HG03135 (cell line): ENCODE measurements around the gene DTWD2.
"Not testable (repeated sequence)": the region's sequence is repeated elsewhere in the genome, so short reads cannot be mapped to it uniquely, and the experiment has no call there.

Source experiments
- ATAC-seq: cut with Tn5 transposase; IDR thresholded peaks from one replicate; pipeline ENCODE4 v1.9.1; 2021; ENCODE audit warnings: mild to moderate bottlenecking, moderate library complexity; ENCODE audit not compliant: unreplicated experiment

Gene DTWD2

DNA sequence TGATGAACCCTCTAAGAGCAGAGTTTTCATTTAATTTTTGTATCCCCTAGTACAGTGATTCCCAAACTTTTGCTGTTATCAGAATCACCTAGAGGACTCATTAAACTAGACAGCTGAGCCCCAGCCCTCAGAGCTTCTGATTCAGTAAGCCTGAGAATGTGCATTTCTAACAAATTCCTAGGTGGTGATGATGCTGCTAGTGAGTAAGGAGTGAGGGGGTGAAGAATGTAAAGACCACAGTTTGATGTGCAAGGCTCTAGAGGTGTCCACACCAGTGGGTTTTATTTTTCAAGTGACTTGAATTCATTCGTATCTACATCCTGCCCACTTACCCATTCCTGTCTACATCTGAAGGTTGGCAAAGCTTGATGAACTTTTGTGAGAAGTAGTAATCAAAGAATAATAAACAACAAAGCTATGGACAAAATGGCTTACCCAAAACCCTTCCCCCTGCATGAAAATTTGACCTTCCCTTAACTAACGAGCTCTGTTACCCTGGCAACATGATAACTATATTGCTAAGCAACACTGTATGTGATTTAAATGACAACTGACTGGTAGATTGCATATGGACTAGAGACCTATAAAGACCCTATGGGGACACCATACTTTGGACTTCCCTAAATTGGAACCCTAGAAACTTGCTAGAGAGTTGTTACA, 35.2 kb downstream of the DTWD2 start:
- no peak for ATAC-seq

DNA sequence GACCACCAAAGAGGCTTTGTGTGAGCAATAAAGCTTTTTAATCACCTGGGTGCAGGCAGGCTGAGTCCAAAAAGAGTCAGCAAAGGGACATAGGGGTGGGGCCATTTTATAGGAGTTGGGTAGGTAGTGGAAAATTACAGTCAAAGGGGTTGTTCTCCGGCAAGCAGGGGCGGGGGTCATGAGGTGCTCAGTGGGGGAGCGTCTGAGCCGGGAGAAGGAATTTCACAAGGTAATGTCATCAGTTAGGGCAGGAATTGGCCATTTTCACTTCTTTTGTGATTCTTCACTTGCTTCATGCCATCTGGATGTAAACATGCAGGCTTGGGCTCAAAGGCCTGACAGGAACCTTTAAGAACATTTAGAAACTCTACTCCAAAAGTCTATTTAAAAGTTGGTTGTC, 36.0 kb downstream of the DTWD2 start:
- not testable (repeated sequence) for ATAC-seq

DNA sequence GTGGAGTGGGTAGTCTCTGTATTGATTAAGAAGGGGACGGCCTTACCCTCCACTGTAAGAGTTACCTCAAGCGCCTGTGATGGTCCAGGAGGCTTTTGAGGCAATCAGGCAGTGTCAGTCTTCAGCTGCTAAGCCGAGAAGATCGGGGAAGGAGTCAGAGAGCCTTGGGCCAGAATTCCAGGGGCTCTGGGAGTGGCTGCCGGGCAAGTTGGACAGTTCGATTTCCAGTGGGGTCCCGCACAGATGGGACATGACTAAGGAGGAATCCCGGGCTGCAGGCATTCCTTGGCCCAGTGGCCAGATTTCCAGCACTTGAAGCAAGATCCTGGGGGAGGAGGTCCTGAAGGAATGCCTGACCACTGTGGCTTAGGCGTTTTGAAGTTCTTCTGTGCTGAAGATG, 38.0 kb downstream of the DTWD2 start:
- not testable (repeated sequence) for ATAC-seq

DNA sequence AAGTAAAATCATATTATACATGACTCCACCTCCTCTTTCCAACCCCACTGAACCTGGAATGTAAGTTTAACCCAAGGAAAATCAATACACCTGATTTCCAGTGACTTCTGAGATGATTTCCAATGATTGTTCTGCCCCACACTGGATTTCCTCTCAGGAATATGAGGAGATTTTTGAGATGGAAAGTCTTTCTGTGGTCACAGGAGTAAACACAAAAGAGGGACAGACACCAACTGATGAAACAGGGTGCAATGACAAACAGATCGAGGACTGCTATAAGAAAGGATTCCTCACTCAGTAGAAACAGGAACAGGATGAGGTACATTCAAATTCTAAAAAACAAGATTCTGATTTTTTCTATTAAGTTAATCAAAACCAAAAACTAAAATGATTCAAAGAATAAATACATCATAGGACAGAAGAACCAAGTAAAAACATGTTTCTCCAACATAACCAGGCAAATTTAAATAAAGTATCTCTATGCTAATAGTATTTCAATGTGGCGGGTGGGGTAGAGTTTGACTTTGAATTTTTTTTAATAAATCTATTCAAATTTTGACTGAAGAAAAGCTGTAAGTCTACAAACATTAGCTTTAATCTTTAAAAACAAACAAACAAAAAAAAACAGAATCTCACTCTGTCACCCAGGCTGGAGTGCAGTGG, 42.1 kb downstream of the DTWD2 start:
- ATAC-seq: no peak

DNA sequence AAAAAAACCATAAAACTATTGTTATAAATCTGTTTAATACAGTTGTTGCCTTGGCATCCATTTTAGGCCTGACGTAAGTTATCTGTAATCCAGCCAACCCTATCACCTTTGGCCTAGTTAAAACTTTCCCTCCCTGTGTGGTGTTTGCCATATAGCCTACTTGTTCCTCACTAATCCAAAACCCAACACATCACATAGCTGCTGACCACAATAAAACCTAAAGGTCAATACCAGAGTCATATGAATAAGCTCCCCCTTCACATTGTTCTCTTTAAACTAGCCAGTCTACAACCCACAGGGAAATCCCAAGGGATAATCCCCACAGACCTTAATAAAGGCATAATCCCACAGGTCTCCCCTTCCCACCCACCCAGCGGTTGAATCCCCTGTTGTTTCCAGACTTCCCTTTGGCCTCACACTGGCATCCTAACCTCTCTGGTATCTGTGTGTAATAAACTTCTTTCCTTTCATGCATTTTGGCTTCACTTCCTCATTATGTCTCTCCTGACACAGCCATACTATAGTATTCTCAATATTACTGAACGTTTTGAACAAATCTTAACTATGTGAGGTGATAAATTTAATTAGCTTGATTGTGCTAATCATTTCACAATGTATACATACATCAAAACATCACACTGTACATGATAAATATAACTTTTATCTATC, 50.8 kb downstream of the DTWD2 start:
- ATAC-seq: no peak

DNA sequence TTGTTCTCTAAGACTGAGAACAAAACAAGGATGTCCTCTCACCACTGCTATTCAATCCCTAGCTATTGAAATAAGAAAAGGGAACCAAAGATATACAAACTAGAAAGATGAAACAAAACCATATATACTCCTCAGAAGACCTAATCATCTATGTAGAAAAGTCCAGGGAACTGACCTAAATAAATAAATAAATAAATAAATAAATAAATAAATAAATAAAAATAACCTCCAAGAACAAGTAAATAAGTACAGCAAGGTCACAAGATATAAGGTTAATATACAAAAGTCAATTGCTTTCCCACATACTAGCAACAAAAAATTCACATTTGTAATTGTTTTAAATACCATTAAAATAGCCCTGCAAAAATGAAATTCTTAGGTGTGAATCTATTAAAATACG, 54.6 kb downstream of the DTWD2 start:
- no peak for ATAC-seq

DNA sequence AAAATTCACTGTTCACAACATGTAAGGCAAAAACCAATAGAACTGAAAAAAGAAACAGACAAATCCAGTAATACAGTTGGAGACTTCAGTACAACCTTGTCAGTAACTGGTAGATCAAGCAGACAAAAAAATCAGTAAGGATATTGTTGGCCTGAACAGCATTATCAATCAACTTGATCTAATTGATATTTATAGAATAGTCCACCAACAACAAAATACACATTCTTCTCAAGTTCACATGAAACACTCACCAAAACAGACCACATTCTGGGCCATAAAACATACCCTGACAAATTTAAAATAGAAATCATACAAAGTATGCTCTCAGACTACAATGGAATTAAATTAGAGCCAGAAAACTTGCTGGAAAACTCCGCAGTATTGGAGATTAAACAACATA, 56.8 kb downstream of the DTWD2 start:
- ATAC-seq: no peak

DNA sequence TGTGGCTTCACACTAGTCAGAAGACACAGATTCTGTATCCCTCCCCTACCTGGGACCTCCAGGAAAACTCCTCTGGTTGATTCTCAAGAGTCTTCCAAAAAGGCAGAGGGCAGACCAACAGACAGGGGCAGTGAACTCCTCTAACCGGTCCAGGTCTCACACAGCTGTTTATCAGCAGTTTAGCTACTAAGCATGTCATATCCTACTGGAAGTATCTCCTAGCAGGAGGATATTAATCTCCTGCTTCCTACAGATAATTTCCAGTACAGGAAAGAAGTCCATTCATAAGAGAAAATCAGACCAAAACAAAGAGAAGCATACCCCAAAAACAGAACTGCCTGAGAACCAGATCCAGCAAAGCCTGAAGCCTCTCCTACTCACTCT, 64.3 kb downstream of the DTWD2 start:
- no peak for ATAC-seq

DNA sequence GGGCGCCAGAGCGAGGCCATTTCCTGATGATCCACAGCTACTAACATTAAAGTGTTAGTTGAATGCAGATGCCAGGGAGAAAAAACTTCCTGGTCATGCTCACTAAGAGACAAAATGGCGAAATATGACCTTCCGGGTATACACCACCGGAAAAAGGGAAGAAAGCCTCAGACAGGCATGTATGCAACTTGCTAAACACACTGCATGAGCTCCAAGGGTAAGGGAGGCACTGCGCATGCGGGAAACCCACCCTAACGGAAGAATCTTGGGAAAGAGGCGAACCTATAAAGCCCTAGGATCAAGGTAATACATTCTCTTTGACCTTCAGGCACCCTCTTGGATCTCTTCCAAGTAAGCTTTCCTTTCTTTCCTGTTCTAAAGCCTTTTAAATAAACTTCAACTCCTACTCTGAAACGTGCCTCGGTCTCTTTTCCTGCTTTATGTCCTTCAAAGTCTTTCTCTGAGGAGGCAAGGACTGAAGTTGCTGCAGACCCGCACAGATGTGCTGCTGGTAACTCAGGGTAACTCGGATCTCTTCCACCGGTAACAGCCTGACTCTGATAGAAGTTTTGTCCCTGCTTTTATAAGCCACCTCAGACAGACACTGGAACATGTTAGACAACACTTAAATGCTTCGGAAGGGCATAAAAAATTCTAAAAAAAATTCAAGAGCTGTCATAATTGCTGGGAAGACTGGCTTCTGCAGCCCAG, 64.9 kb downstream of the DTWD2 start:
- ATAC-seq: no peak

DNA sequence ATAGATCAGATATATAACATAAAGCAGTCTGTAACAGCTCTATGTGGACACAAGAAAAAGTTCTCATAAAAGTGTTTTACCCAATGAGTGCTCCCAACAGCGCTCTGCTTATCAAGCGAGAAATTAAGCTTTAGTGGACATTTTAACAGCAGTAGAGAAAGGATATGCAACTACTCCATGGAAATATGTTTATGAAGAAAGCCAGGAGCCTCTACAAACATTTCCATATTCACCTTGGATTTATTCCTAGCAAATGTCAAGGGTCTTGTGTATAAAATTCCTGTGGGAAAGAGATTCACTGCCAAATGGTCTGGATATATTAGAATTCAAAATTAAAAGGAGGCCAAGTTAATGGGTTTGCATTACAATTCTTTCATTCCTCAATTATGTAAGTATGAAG, 66.5 kb downstream of the DTWD2 start:
- no peak for ATAC-seq

DNA sequence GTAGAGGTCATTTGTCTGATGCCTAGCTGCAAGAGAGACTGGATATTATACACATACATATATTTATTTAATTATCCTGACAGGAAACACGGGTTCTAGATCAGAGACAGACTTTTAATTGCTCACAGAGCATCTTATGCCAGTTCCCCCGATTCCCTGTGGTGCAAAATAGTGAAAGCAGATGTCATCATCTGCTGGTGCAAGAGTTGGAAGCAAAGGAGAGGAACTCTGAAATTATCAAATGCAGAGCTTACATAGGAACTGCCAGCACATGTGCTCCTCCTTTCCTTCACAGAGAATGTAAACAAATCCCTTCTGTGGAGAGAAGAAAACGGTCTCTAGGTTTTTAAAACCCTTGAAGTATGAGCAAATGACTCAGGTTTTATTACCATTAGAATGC, 69.3 kb downstream of the DTWD2 start:
- no peak for ATAC-seq

DNA sequence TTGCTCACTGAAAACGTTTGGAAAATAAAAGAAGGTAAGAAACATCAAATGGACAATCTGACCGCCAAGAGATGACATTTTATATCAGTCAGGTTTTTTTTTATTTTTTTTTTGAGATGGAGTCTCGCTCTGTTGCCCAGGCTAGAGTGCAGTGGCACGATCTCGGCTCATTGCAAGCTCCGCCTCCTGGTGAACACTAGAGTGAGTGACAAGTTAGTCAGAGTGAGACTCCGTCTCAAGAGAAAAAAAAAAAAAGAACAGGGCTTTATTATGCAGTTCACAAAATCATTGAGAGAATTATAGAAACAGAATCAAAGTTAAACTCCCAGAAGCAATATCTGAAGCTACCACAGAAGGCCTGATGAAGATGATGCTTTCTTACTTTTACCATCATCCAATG, 70.1 kb downstream of the DTWD2 start:
- ATAC-seq: no peak

DNA sequence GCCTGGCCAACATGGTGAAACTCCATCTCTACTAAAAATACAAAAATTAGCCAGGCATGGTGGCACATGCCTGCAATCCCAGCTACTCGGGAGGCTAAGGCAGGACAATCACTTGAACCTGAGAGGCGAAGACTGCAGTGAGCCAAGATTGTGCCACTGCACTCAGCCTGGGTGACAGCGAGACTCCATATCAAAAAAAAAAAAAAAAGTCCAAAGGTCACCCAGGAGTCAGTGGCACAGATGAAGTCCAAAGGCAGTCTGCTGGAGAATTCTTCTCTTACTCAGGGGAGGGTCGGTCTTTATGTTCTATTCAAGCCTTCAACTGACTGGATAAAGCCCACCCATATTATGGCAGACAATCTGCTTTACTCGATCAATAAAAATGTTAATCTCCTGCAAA, 80.8 kb downstream of the DTWD2 start:
- not testable (repeated sequence) for ATAC-seq

DNA sequence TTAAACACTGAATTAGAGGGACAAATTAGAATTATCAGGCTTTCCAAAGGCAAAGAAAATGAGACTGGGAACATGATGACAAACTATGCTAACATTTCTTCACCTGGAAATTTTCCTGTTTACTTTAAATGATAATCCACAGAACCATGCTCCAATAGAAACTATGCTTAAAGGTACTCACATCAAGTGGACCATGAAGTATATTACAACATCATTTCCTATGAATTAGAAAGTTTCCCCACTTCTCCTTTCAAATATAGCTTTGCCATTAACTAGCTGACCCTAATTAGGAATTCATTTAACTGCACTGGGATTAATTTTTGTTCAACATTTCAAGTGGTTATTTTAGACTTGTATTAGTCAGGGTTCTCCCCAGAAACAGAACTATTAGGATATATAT, 81.4 kb downstream of the DTWD2 start:
- no peak for ATAC-seq

DNA sequence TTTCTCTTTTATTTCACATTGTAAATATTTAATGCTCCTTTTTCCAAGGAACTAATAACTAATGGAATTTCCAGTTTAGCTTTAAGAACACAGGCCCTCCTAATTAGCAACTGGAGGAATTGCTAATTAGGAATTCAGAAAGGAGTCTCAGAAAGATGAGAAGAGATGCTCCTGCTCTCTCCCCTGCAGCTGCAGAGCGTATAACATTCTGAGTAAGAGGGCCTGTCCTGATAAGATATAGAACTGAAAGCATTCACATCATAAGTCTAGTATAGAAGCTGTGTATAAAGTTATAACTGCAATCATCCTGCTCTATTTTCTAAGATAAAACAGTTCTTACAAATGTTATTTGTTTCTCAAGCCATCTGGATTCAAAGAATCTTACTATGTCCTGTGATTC, 83.2 kb downstream of the DTWD2 start:
- no peak for ATAC-seq

DNA sequence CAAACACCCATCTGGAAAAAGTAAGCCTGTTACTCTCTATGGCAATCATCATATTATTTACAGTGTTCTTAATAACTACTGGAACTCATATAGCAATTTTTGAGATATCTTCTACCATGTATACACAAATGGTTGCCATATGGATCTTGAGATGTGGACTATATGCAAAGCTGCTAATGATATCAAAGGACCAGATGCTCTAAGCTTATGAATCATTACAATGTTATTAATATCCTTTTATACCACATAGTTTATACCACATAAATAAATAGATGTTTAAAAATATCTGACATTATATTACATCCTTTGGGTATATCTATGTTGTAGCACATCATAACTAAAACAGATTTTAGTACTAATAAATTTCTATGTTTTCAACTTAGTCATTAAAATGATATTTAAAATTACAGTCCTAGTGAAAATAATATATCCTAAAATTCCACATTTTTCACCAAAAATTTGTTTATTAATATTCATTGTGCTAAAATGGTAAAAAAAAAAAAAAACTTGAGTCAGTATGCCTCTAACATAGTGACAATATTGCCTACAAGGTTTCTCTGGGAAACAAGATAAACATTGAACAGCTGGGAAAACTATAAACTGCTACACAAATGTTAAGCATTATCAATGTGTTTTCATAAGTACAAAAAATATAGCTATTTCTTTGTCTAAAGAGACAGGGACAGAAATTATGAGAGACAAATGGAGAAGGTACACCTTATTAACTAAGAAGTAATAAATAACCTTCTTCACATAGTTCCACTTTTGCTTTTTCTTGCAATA, 85.5 kb downstream of the DTWD2 start:
- ATAC-seq: no peak

DNA sequence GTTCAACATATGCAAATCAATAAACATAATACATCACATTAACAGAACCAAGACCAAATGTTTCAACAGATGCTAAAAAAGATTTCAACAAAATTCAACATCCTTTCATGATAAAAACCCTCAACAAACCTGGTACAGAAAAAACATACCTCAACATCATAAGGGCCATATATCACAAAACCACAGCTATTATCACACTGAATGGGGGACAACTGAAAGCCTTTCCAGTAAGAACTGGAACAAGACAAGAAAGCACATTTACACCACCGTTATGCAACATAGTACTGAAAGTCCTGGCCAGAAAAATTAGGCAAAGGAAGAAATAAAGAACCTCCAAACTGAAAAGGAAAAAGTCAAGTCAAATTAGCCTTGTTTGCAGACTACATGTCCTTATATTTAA, 93.6 kb downstream of the DTWD2 start:
- no peak for ATAC-seq

DNA sequence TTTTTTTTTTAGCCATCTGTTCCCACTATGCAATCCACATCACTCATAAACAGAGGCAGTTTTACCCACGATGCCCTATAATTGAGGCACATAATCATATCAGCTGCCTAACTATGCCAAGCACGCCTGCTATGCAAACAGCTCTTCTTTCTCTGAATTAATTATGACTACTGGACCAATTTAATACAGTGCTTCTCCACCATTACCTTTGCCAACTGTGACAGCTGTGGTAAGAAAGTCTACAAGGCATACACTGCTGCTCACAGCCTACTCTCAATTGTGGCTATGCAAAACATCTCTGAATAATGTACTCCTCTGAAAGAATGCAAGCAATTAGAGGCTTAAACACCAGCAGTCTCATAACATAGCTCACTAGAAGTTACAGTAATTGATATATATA, 97.1 kb downstream of the DTWD2 start:
- no peak for ATAC-seq

DNA sequence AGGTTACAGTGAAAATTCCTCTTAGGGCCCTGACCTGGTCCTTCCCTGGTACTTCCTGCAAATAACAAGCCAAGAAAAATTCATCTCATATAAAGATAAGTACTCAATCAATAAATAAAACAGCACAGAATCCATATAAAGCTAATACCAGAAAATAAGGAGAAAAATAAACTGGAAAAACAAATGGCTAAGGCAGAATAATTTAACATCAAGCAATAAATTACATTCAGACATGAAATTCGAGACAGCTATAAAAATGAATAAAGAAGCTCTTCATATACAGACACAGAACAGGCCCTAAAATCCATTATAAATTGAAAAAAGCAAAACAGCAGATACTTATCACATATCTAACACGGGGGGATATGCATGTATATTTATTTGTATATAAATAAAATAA, 99.2 kb downstream of the DTWD2 start:
- no peak for ATAC-seq

DNA sequence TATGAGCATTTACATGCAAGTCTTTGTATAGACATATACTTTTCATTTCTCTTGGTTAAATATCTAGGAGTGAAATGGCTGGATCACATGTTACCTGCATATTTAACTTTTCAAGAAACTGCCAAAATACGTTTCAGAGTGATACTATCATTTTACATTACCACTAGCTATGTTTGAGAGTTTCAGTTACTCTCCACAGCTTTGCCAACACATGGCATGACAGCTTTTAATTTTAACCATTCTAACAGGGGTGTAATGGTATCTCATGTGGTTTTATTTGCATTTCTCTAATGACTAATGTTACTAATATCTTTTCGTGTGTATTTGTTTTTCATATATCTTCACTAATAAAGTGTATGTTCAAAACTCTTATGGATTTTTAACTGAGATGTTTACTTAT, 99.8 kb downstream of the DTWD2 start:
- ATAC-seq: no peak

DNA sequence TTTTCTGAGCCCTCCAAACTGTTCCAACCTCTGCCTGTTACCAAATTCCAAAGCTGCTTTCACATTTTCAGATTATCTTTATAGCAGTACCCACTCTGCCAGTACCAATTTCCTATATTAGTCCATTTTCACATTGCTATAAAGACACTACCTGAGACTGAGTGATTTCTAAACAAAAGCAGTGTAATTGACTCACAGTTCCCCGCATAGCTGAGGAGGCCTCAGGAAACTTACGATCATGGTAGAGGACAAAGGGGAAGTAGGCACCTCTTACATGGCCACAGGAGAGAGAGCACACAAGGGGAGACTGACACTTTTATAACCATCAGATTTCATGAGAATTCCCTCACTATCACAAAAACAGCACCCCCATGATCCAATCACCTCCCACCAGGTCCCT, 105.0 kb downstream of the DTWD2 start:
- no peak for ATAC-seq
